GM21381 (cell line): ENCODE measurements around the gene MARCO.

ENCODE experiments used
- ATAC-seq: cut with Tn5 transposase; IDR thresholded peaks from one replicate; pipeline ENCODE4 v1.9.1; 2021; ENCODE audit warnings: mild to moderate bottlenecking, moderate library complexity; ENCODE audit not compliant: unreplicated experiment

The MARCO gene

GRCh38 chr2:118942031-118942430, at the start of gene MARCO:
TSS of gene MARCO (plus strand) at chr2:118942194. CDS start at chr2:118942301, 107 bp downstream.
- no peak for ATAC-seq

GRCh38 chr2:118893100-118893499, 48.9 kb upstream of the MARCO start:
- no peak for ATAC-seq

- ATAC-seq = no peak
Observed at GRCh38 chr2:118902266-118903028, 39.5 kb upstream of the MARCO start.

GRCh38 chr2:118903029-118903351, 39.0 kb upstream of the MARCO start:
- no peak for ATAC-seq

GRCh38 chr2:118903551-118904479, 38.2 kb upstream of the MARCO start:
- no peak for ATAC-seq

- ATAC-seq = no peak
Observed at GRCh38 chr2:118905206-118905605, 36.8 kb upstream of the MARCO start.

- ATAC-seq = no peak
Observed at GRCh38 chr2:118906186-118906585, 35.8 kb upstream of the MARCO start.

- no peak for ATAC-seq
Observed at GRCh38 chr2:118907759-118908158, 34.2 kb upstream of the MARCO start.

GRCh38 chr2:118909191-118909590, 32.8 kb upstream of the MARCO start:
- ATAC-seq = no peak

GRCh38 chr2:118911166-118911856, 30.7 kb upstream of the MARCO start:
- ATAC-seq = no peak

GRCh38 chr2:118911936-118912335, 30.1 kb upstream of the MARCO start:
- no peak for ATAC-seq

- ATAC-seq = no peak
Observed at GRCh38 chr2:118913131-118913802, 28.7 kb upstream of the MARCO start.

- ATAC-seq = no peak
Observed at GRCh38 chr2:118913803-118914645, 28.0 kb upstream of the MARCO start.

- ATAC-seq = no peak
Observed at GRCh38 chr2:118914721-118915453, 27.1 kb upstream of the MARCO start.

GRCh38 chr2:118918017-118918416, 24.0 kb upstream of the MARCO start:
- no peak for ATAC-seq

- no peak for ATAC-seq
Observed at GRCh38 chr2:118921646-118922045, 20.3 kb upstream of the MARCO start.

GRCh38 chr2:118922254-118922653, 19.7 kb upstream of the MARCO start:
- ATAC-seq = no peak

GRCh38 chr2:118923371-118923770, 18.6 kb upstream of the MARCO start:
- no peak for ATAC-seq

GRCh38 chr2:118925476-118925875, 16.5 kb upstream of the MARCO start:
- no peak for ATAC-seq
